C4-2B (cell line): ENCODE results near the gene MOGAT1.
A peak's percentile ranks its signal among the peaks of the same experiment; 100 is the strongest.
"Not testable (repeated sequence)": the region's sequence is repeated elsewhere in the genome, so short reads cannot be mapped to it uniquely, and the experiment has no call there.

ENCODE experiments used
- H3K27ac ChIP-seq: fragments of 450-650 bp; 2 replicates; pipeline ENCODE4 v1.5.1; 2017
- ZFX ChIP-seq: fragments of 450-650 bp; IDR thresholded peaks from 2 replicates; pipeline ENCODE4 v1.6.1; 2017
- TF ChIP-seq, protein P1 (sequence below): fragments of 450-650 bp; conservative IDR thresholded peaks from 2 replicates; pipeline ENCODE4 v1.5.1; 2017; ENCODE audit warnings: mild to moderate bottlenecking

The MOGAT1 gene

DNA sequence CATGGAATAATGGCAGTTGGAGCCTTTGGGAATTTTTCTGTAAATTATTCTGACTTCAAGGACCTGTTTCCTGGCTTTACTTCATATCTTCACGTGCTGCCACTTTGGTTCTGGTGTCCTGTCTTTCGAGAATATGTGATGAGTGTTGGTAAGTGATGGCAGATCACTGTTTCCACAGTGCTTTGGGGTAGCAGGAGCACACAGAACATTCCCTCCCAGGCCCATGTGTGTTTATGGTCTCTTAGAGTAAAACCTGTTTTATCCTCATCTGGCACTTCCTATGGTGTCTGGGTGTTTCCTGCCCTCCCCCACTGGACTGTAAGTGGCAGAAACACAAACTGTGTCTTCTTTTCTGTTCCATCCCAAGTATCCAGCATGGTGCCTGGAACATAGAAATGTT is 17.9 kb downstream of the MOGAT1 start:
- H3K27ac ChIP-seq: no peak overlapping the region

DNA sequence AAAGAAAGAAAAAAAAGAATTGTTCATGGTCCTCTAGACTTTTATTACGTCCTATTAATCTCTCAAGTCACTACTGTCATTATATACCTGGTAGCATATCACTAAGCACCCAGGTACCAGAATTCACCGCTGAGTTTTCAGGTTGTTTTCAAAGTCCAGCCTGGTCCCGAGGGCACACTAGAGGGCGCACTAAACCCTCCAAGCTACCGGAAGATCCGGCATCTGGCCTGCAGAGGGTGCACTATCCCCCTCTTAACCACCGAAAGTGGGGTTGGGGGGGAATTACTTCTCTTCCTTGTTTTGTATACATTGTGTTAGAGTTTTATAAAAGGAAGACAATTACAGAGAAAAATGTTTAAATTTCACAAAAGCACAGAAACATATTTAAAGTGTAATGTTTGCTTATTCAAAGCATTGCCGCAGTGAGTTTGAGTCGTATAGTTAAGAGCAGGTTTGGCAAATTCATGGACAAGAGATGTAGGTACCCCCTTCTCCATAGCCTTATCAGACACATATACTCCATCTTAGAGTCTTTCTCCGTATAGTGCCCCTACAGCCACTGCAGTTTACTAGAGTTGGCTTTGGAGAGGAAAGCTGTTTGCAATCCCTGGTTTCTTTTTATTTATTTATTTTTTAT is 19.2 kb downstream of the MOGAT1 start:
- TF ChIP-seq, protein P1, sequence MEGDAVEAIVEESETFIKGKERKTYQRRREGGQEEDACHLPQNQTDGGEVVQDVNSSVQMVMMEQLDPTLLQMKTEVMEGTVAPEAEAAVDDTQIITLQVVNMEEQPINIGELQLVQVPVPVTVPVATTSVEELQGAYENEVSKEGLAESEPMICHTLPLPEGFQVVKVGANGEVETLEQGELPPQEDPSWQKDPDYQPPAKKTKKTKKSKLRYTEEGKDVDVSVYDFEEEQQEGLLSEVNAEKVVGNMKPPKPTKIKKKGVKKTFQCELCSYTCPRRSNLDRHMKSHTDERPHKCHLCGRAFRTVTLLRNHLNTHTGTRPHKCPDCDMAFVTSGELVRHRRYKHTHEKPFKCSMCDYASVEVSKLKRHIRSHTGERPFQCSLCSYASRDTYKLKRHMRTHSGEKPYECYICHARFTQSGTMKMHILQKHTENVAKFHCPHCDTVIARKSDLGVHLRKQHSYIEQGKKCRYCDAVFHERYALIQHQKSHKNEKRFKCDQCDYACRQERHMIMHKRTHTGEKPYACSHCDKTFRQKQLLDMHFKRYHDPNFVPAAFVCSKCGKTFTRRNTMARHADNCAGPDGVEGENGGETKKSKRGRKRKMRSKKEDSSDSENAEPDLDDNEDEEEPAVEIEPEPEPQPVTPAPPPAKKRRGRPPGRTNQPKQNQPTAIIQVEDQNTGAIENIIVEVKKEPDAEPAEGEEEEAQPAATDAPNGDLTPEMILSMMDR: peak; percentile 99
- no peak for TF ChIP-seq ZFX
- no peak overlapping the region for H3K27ac ChIP-seq

More for the DNA sequence above, 17.9 kb downstream of the MOGAT1 start:
- no peak for TF ChIP-seq ZFX
- TF ChIP-seq, protein P1: no peak

DNA sequence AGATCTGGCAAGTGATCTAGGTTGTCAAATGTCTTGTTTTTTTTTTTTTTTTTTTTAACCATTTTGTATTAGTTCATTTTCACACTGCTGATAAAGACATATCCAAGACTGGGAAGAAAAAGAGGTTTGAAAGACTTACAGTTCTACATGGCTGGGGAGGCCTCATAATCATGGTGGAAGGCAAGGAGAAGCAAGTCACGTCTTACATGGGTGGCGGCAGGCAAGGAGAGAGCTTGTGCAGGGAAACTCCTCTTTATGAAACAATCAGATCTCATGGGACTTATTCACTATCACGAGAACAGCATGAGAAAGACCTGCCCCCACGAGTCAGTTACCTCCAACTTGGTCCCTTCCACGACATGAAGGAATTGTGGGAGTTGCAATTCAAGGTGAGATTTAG is 22.0 kb downstream of the MOGAT1 start:
- not testable (repeated sequence) for H3K27ac ChIP-seq

DNA sequence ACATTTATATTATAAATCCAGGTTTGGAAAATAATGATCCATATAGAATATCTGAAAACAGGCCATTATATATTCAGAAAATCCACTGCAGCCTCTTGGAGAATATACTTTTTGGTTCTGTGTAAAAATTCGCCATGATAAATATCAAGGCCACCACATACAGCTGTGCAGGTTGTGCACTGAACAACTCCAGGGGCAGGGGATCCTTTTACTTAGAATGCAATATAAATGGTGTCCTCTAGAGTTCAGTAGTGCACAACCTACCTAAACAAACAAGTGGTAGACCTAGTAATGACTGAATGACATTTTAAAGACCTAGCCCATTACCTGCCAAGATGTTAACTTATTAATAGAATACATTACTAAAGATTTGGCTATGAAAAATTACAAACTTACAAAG is 22.4 kb downstream of the MOGAT1 start:
- no peak overlapping the region for H3K27ac ChIP-seq
- TF ChIP-seq, protein P1: peak; percentile 64
- no peak for TF ChIP-seq ZFX

DNA sequence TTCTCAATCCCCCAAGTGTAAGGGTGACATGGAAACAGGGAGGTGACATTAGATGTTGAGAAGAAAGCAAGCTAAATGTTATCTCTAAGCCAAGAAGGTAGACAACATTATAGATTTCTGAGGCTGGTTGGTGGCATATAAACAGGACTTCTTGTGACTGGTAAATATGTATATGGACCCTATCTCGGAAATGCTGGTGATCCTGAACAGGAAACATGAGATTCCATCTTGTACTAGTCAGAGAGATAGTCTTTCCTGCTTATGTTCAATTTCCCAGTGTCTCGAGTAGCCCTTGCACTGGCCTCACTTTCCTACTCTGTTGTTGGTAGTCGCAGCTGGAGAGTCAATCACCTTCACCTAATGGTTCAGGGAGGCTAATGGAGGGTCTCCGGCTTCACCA is 26.8 kb downstream of the MOGAT1 start:
- TF ChIP-seq, protein P1: no peak

DNA sequence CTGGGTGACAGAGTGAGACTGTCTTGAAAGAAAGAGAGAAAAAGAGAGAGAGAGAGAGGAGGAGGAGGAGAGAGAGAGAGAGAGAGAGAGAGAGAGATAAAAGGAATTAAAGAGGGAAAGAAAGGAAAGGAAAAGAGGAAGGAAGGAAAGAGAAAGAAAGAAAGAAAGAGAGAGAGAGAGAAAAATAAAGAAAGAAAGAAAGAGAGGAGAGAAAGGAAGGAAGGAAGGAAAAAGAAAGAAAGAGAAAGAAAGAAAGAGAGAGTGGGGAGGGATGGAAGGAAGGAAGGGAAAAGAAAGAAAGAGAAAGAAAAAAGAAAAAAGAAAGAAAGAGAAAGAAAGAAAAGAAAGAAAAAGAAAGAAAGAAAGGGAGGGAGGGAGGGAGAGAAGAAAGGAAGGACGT is 29.8 kb downstream of the MOGAT1 start:
- no peak overlapping the region for H3K27ac ChIP-seq
- TF ChIP-seq, protein P1: no peak
- TF ChIP-seq ZFX: no peak

More for the DNA sequence above, 26.8 kb downstream of the MOGAT1 start:
- no peak overlapping the region for H3K27ac ChIP-seq

DNA sequence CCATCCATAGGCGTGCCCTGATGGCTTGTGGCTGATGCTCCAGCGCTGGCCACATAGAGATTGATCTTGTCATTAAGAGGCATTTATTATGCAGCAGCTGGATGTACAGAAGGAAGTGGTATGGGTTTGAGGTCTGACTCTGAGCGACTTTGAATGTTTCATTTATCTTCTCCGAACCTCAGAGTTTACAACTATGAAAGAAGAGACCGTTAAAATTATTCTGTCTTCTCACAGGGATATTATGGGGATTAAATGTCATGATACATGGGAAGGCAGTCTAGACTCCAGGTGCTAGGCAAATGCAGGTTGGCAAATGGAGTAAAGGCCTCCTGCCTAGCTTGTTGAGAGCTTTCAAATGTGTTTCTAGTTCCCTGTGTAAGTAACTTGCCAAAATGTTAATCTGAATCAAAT is 30.3 kb downstream of the MOGAT1 start:
- H3K27ac ChIP-seq: no peak overlapping the region
- TF ChIP-seq, protein P1: no peak
- TF ChIP-seq ZFX: no peak

DNA sequence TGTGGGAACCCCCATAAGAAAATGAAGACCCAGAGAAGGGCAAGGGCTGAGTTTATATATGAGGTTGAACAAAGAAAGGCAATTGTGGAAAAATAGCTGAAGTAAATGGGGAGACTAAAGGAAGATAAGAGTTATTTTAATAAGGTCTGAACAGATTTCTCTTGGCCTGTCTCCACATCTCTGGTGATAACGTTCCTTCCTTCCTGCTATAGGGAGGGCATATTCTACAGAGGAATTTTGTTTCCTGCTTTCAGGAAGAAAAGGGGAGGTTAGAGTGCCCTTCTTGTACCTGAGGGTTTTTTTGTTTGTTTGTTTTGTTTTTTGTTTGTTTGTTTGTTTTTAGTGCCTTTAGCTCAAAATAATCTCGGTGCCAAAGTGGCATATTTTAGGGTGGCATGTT is 31.6 kb downstream of the MOGAT1 start:
- TF ChIP-seq, protein P1: no peak
- no peak for TF ChIP-seq ZFX
- H3K27ac ChIP-seq: no peak overlapping the region
